CD4-positive, alpha-beta T cell treated with Interferon alpha-2 for 1 hour (primary cell): ENCODE results near the gene FEM1C.
"Not testable (repeated sequence)": the region's sequence is repeated elsewhere in the genome, so short reads cannot be mapped to it uniquely, and the experiment has no call there.

ENCODE experiments used
- DNase-seq, 2 donors: peaks; one replicate each; pipeline ENCODE4 v3.0.0-alpha.2; 2020 to 2022

FEM1C gene

DNA sequence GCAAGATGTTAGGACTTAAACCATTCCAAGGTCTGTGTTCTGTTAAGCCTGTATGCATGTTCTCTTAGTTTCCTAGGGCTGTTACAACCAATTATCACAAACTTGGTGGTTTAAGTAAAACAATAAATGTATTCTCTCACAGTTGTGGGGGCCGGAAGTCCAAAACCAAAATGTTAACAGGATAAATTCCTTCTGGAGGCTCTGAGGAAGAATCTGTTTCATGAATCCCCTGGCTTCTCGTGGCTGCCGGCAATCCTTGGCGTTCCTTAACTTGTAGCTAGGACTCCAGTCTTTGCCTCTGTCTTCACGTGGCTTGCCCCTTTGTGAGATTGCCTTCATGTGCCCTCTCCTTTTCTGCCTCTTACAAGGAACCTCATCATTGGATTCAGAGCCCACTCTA lies 30.4 kb downstream of the FEM1C start:
- DNase-seq = no peak

DNA sequence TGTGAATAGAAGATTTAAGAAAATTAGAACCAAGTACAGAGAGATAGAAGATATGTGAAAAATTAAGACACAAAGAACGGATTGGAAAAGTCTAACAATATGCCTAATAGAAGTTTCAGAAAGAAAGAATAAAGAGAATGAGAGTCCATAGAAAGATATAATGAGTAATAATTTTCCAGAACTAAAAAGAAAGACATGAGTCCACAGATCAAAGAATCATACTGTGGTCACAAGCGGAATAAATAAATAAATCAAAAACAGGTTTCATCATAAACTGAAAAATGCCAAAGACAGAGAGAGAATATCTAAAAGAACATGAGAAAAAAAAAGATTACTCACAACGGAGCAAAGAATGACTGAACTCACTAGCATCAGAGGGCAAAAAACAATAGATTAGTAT lies 32.9 kb downstream of the FEM1C start:
- no peak for DNase-seq

DNA sequence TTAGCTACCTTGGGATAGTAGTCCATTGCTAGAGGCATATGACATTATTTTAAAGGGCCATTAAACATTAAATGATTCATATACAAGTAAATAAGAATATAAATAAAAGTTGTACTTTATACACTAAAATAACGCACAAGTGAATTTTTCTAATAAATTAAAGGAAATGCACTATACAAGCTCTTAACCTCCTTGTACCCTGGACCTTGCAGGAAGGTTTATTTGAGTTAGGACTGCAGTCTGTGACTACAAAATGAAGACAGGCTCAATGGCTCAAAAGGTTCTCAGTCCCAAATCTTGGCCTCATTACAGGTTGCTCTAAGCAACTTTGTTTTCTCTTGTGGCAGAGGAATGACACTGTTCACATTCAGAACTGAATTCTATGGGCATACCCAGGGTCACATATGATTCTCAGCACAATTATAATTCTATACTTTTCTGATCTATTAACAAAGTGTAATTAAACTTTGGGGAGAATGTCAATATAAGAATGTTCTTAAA lies 34.4 kb downstream of the FEM1C start:
- DNase-seq = no peak

DNA sequence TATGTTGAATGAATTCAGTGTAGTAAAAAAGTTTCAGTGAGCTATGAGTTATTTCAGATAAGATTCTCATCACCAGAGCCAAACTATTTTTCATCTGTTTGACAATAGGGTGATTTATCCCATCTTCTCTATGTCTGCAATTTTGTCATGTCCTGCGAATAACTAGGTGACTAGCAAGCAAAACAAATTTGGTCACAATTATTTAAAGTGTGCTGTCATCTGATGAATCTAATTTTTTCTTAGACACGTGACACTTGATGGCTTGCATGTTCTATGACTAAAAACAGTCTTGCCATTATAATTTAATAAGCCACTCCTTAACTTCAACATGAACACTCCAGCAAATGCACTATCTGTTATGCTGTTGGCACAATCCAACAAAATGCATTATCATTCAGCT lies 35.0 kb downstream of the FEM1C start:
- DNase-seq = no peak

DNA sequence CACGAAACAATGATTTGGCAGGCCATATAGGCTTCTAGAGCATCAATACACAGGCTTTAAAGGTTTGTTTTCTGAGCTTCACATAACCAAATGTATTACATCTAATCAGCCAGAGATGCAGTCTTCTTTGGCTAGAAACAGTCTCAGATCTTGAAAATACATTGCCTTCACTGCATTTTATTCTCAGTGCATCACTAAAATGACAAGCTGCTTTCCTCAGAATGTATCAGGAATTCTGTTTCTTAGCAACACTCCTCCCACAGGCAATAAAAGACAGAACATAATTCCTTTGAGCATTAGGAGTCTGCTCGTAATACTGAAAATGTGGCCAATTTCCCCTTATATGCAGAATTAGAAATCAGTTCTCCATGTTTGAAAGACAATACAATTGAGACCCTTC lies 36.9 kb downstream of the FEM1C start:
- DNase-seq = no peak

DNA sequence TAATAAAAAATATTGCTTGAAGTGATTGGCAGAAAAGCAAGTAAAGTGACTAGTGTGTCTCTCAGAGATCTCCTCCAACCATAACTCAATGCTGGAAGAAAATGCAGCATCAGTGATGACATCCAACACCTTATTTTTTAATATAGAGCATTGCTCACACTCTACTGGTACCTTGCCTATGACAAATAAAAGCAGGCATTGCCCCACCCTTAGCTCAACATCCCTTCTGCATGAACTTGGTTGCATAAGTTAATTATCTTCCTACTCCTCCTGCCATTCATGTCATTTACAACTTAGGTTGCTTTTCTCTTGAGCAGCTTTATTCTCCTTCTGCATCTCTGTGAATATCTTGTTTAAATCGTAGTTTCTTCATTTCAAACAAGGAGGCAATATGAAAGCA lies 41.2 kb downstream of the FEM1C start:
- DNase-seq = no peak

DNA sequence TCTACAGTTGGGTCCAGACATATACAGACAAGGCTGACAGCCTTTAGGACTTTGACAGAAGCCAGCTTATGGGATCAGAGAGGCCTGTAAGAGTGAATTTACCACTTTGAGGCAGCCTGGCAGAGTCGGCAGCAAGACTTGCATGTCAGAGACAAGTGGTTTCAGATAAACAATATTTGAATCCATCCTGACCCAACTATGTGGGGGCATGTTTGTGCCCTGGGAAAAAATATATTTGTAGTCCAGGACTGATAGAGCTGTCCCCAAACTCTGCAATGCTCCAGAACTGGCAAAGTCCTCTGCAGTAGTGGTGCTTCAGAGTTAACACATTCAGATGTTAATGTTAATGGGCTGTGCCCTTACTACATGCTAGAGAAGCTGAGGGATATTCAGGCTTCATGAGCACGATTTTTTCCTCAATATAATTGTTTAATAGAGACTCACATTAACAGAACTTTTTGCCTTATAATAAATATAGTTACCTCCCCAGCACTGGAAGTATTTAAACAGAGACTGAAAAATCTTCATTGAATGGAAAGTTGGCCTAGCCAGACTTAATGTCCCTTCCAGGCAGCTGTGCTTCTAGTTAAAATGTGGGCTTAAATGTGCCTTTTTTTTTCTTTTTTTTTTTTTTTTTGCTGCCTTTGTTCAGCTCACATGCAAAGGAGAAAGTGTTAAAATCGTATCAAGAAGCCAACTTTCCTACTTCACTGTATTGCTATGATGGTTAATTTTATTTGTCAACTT lies 42.9 kb downstream of the FEM1C start:
- DNase-seq = no peak

DNA sequence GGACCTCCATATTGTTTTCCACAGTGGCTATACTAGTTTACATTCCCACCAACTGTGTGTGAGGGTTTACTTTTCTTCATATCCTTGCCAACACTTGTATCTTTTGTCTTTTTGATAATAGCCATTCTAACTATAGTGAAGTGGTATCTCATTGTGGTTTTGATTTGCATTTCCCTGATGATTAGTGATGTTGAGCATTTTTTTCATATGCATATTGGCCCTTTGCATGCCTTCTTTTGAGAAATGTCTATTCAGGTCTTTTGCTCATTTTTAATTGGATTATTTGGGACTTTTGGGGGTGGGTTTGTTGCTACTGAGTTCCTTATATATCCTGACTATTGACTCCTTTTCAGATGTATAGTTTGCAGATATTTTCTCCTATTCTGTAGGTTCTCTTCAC lies 44.4 kb downstream of the FEM1C start:
- DNase-seq = no peak

DNA sequence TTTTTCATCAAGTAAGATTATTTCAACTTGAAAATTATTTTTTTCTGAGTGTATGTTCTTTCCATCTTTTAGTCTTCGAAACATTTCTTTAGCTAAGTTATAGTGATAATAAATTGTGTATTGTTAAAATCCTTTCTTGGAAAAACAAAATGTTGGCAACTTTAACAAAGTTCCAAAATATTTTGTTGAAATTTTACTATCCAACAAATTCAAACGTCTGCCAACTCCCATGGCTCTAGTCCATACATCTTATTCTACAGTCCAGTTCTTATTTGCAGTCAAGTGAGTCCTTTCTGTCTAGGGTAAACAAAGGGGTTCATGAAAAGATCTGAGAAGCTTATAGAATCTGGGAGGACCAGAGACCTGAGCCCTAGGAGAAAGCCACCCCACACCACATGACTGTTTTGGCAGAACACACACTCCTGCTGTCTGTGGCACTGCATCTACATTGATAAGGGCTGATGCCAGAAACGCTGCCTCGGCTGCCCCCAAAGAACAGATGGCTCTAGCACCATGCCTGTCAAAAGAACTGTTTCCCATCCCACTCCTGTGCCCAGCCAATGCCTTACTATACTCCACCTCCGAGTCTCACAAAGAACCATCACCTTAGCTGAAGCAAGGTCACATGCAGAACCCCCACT lies 47.5 kb downstream of the FEM1C start:
- DNase-seq = no peak

DNA sequence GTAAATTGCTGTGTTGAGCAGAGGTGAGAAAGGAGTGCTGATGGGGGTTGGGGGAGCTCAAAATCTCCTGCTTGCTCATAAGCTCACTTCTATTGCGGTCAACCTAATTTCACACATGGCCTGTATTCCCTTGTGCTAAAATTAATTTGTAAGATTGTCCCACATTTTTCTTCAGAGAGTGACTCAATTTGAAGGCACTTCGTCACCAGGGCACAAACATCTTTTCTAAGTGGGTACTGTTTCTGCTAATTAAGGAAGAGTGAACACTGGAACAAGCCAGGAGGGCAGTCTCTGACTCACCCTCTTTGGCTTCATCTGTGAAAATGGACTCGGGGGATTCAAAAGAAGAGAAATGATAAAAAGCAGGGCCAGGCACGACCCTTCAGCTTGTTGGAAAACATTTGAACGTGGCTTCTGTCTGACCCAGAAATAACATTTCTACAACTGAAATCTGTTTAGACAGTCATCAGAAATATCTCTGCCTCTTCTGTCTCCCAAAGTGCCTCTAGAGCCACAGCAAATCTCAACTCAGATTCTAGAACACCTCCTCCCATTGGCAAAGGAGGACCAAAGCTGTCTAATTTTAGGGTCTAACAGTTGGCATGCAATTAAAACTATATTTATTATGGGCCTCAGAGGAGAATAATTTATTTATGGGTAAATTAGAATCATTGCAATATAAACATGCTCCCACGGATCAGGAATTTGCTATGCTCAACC lies 49.8 kb downstream of the FEM1C start:
- no peak for DNase-seq

DNA sequence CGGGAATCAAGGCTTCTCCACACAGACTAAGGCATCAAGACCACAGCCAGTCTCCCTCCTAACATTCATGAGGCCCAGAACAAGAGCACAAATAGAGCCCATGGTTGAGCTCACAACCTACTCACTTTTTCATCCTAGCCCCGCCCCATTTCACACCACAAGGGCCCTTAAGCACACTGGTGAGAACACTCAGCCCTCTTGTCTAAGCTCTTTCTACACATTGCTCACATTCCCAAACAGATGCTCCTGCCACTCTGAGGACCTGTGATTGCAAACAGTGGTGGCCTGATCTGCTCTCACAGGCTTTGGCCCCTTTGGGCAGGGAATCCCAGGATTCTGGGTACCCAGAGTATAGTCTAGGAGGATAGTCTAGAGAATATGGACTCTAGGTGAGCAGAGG lies 54.0 kb downstream of the FEM1C start:
- DNase-seq = no peak

DNA sequence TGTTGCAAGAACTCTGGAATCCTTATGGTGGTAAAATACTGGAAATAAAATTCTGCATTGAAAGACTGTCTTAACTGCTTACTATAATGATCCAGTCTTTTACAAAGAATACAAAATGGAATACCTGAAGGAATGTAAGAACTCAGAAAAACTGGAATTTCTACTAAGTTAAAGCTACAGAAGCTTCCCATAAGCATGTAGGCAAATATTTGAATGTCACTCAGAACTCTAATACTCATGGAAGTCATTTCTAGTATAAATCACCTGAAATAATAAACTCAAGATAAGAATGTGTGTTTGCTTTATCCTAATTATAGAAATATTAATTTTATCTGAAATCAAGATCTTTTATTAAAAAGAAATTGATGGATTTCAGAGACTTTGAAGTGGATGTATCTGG lies 54.8 kb downstream of the FEM1C start:
- no peak for DNase-seq

DNA sequence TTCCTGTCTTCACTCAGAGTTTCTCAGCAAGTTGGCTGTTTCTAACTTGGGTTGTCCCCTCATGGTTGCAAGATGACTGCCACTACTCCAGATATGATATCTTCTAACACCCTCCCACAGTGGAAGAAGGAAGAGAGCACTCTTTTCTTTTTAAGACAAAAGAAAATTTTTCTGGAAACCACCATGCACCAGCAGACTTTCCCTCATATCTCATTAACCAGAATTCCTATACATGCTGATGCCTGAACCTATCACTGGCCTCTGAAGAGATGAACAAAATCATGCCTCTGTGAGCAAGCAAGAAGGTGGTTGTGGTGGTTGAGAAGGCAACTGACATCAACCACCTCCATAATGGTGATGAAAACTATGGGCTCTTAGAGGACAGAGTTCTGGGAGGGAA lies 56.8 kb downstream of the FEM1C start:
- no peak for DNase-seq

DNA sequence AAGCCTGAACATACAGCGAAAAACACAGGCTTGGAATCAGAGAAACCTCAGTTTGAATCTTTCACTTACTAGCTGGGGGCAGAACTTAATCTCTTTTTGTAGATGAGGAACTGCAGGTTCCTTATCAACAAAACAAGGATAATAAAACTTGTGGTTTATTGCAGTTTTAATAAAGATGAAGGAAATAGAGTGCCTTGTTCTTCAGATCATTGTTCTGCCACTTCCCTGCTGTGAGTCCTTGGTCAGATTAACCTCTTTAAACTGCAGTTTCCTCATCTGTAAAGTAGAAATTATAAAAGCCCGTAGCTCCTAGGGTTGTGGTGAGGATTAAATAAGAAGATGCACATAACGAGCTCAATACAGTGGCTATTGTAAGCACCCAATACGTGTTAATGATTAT lies 57.4 kb downstream of the FEM1C start:
- no peak for DNase-seq

DNA sequence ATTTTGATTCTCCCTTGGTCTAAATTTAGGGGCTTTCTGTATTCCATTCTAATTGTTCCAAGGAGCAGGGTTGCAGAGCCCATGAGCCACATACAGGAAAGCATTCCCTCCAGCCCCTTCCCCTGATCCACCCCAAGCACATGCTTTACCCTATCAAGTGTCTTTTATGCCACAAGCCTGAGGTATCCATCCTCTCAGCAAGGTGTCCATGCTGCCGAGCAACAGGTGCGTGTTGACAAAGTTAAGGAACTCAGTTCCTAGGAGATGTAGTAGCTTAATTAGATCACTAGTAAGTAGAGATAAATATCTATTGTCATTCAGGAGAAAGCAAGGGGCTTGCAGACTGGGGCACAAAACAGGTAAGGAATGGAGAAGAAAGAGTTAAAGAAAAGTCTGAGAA lies 57.8 kb downstream of the FEM1C start:
- DNase-seq = no peak

DNA sequence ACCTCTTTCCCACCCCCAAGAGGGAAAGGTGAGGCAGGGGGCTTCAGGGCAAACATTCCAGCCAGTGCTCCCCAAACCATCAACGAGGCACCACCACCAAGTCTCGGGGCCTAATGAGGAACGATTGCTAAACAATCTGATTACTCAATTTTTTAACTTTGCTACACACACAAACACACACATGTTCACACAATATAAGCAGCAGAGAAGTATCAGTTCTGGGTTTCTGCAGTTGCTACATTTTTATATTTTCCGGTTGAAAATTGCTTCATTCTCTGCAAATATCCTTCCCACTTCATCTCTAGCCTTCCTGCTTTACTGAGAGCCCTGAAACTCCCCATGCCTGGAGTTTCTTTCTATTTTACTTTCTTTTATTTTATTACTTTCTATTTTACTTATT lies 60.2 kb downstream of the FEM1C start:
- DNase-seq = peak in 1 of 2 donors; percentile 3

DNA sequence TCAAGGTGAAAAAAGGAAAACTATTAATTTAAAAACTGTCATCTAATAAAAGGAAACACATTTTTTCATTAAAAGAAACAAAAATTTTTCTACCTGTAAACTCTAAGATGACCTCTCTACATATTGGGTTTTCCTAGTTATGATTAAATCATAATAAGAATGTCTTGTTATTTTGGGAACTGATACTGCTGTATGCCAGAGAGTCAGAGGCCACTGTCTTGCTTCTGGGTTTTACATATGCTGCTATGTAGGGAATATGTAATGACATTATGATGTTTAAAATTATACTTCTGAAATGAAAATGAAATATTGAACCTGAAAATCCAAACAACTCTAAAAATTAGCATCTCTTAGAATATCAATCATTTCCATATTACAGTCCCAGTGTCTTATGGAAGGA lies 63.7 kb downstream of the FEM1C start:
- no peak for DNase-seq

DNA sequence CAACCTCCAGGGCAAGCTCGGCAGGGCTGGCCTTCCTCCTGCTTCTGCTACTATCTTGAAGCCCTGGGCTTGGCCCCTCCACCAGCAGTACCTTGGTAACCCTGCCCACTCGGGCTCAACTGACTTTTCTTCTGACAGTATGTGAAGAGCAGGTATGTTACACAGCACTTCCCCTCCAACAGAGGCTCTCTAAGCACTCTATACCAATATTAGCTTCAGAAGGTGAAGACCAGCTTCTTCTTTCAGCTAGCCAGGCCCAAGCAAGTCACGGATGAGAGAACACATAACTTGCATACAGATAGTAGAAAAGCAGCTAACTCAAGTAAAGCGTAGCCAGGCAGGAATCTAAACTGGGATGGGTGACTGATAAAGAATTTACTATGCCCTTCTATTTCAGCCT lies 64.3 kb downstream of the FEM1C start:
- DNase-seq = no peak

DNA sequence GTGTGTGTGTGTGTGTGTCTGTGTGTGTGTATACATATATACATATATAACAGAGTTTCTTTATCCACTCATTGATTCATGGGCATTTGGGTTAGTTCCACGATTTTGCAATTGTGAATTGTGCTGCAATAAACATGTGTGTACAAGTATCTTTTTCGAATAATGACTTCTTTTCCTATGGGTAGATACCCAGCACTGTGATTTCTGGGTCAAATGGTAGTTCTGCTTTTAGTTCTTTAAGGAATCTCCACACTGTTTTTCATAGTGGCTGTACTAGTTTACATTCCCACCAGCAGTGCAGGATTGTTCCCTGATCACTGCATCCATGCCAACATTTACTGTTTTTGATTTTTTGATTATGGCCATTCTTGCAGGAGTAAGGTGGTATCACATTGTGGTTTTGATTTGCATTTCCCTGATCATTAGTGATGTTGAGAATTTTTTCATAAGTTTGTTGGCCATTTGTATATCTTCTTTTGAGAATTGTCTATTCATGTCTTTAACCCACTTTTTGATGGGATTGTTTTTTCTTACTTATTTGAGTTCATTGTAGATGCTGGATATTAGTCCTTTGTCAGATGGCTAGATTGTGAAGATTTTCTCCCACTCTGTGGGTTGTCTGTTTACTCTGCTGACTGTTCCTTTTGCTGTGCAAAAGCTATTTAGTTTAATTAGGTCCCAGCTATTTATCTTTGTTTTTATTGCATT lies 65.3 kb downstream of the FEM1C start:
- DNase-seq = not testable (repeated sequence)

DNA sequence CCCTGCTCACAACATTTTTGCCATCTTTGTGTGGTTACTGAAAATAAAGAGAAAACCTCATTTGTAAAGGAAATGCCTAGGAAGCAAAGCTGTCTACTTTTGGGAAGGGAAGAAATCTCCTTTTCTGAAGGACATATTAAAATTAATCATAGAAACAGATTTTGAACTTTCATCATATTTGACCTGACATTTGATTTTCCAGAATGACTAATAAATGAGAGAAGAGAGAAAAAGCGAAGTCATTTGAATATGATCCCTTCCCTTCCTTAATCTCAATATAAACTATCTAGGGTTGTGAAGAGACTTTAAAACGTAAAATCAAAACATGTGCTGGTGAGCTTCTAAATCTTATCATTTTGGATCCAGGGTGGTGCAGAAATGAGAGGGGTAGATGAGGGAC lies 66.3 kb downstream of the FEM1C start:
- no peak for DNase-seq

DNA sequence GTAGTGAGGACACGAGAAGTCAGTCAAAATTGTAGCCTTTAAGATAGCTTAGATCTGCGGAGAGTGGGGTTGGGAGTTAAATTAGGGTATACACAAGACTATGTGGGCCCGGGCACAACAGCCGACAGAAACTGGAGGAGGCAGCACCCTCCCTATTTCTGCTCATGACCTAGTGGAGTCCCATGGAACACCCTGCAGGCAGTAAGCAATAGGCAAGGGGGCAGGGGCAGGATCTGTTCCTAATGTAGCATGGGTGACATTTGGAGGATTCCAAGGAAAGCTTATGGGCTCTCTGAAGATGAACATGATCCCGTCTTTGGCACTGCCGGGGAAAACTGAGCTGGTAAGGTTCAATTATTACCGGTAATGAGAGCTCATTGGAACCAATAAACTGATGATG lies 67.0 kb downstream of the FEM1C start:
- no peak for DNase-seq

DNA sequence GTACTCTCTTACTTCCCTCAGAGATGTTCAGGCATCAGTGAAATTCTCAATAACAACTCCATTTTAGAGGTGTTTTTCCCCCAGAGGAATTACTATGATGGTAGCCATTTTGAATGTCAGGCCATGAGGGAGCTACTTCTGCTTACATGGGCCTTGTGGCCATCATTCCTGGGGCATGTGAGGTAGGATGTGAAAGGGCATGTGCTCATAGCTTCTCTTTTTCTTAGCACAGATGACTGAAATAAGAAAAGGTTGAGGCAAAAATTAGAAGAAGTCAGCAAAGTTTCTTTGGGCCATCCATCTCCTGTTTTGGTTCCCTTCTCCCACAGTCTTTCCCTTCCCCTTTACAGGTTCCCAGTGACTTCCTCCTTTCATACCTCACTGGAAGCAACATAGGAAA lies 68.8 kb downstream of the FEM1C start:
- no peak for DNase-seq

DNA sequence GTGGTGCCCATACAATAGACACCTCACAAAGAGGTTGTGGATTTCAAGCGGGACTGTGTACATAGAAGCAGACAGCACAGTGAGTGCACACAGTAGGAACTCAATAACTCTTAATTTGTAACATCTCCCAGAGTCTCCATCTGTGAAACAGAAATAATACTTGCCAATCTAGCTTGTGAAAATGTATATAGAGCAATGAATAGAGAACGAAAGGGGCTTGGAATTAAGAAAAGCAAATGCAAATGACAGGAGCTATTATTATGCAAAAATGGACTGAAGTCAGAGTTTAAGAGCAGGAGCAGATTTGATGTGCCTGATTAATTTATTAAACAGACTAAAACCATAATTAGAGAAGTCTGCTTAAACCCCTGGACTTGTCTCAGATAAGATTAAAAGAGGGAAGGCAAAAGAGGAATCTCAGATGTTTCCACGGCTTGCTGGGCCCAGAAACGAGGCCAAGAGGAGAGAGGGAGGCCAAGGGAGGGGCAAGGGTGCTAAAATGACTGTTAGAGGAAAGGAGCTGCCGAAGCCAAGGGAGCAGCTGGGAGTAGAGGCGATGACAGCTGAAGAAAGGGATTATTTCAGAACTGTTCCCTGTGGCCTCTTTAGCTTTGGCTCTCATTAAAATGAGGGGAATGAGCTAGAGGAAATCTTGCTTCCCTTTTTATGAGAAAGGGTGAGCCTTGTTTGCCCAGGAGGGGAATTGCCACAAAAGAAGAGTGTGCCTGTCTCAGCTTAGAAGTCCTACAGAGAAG lies 72.1 kb downstream of the FEM1C start:
- DNase-seq = no peak
